ENCODE data around the gene CXCR1. TPM values are rescaled to one million over a fixed set of nuclear protein-coding genes. Genes with fewer than 3 reads are reported as not detected.

Gene CXCR1
- total RNA-seq, 1 donor from 2014 or later, result not detected

GRCh38 chr2:218187296-218188015, 20.7 kb upstream of the CXCR1 start:
- no peak for TF ChIP-seq CTCF (IDR thresholded peaks at IDR 0.05; ENCODE audit: partially characterized antibody, unreplicated experiment)
- no peak for DNase-seq
- no peaks in the 10 kb centered on the region for H3K36me3 Mint-ChIP-seq (ENCODE audit: unreplicated experiment)
- H3K27ac Mint-ChIP-seq (ENCODE audit: unreplicated experiment), result no peak overlapping the region
- H3K27me3 Mint-ChIP-seq (ENCODE audit: unreplicated experiment), result peaks cover 2% of the 10 kb centered on the region
- H3K9me3 Mint-ChIP-seq (ENCODE audit: unreplicated experiment), result no peaks in the 10 kb centered on the region
- H3K4me1 Mint-ChIP-seq (ENCODE audit: low read depth, unreplicated experiment), result no peaks in the 10 kb centered on the region
- H3K4me3 Mint-ChIP-seq (ENCODE audit: unreplicated experiment), result no peak overlapping the region

GRCh38 chr2:218186876-218187275, 20.1 kb upstream of the CXCR1 start:
- Mint-ChIP-seq H3K36me3 (ENCODE audit: unreplicated experiment) (no peaks in the 10 kb centered on the region), H3K27ac (ENCODE audit: unreplicated experiment) (no peak overlapping the region), H3K4me3 (ENCODE audit: unreplicated experiment) (no peak overlapping the region), H3K4me1 (ENCODE audit: low read depth, unreplicated experiment) (no peaks in the 10 kb centered on the region), H3K9me3 (ENCODE audit: unreplicated experiment) (no peaks in the 10 kb centered on the region), H3K27me3 (ENCODE audit: unreplicated experiment) (peaks cover 2% of the 10 kb centered on the region)
- no peak for TF ChIP-seq CTCF (IDR thresholded peaks at IDR 0.05; ENCODE audit: partially characterized antibody, unreplicated experiment)
- DNase-seq, result no peak

- Mint-ChIP-seq H3K36me3 (ENCODE audit: unreplicated experiment) (no peaks in the 10 kb centered on the region), H3K27ac (ENCODE audit: unreplicated experiment) (no peak overlapping the region), H3K4me1 (ENCODE audit: low read depth, unreplicated experiment) (no peaks in the 10 kb centered on the region), H3K4me3 (ENCODE audit: unreplicated experiment) (no peak overlapping the region), H3K27me3 (ENCODE audit: unreplicated experiment) (peaks cover 2% of the 10 kb centered on the region), H3K9me3 (ENCODE audit: unreplicated experiment) (no peaks in the 10 kb centered on the region)
- peak; percentile 62 for DNase-seq
- peak; percentile 83 for TF ChIP-seq CTCF (IDR thresholded peaks at IDR 0.05; ENCODE audit: partially characterized antibody, unreplicated experiment)
Measured at GRCh38 chr2:218186355-218186766, 19.6 kb upstream of the CXCR1 start.

GRCh38 chr2:218184331-218184730, 17.6 kb upstream of the CXCR1 start:
- Mint-ChIP-seq H3K4me3 (ENCODE audit: unreplicated experiment) (no peak overlapping the region), H3K4me1 (ENCODE audit: low read depth, unreplicated experiment) (no peaks in the 10 kb centered on the region), H3K36me3 (ENCODE audit: unreplicated experiment) (peaks cover 2% of the 10 kb centered on the region), H3K27ac (ENCODE audit: unreplicated experiment) (no peak overlapping the region), H3K9me3 (ENCODE audit: unreplicated experiment) (no peaks in the 10 kb centered on the region), H3K27me3 (ENCODE audit: unreplicated experiment) (peaks cover 2% of the 10 kb centered on the region)
- no peak for DNase-seq
- no peak for TF ChIP-seq CTCF (IDR thresholded peaks at IDR 0.05; ENCODE audit: partially characterized antibody, unreplicated experiment)

GRCh38 chr2:218180467-218181114, 13.8 kb upstream of the CXCR1 start:
- H3K36me3 Mint-ChIP-seq (ENCODE audit: unreplicated experiment), result peaks cover 5% of the 10 kb centered on the region

More at GRCh38 chr2:218180467-218181114, 13.8 kb upstream of the CXCR1 start:
- peaks cover 4% of the 10 kb centered on the region for H3K9me3 Mint-ChIP-seq (ENCODE audit: unreplicated experiment)
- no peak for DNase-seq
- peaks cover 2% of the 10 kb centered on the region for H3K27me3 Mint-ChIP-seq (ENCODE audit: unreplicated experiment)
- no peak for TF ChIP-seq CTCF (IDR thresholded peaks at IDR 0.05; ENCODE audit: partially characterized antibody, unreplicated experiment)
- H3K4me1 Mint-ChIP-seq (ENCODE audit: low read depth, unreplicated experiment), result no peaks in the 10 kb centered on the region
- H3K27ac Mint-ChIP-seq (ENCODE audit: unreplicated experiment), result no peak overlapping the region
- H3K4me3 Mint-ChIP-seq (ENCODE audit: unreplicated experiment), result no peak overlapping the region

Measured in glutamatergic neuron (in vitro differentiated cells).